K562 (cell line): Measurements from ENCODE around the gene KRTAP10-4. TPM values are rescaled to one million over a fixed set of nuclear protein-coding genes. Genes with fewer than 3 reads are reported as not detected.

Source experiments
- CREM ChIP-seq: IDR thresholded peaks from 2 replicates; pipeline ENCODE4 v1.6.1; 2014; ENCODE audit warnings: antibody characterized with exemption, low read depth
- ELF1 ChIP-seq: fragments of 200-800 bp; sonication (Bioruptor generic); IDR thresholded peaks from 2 replicates; pipeline ENCODE4 v1.6.1; 2016; ENCODE audit warnings: missing genetic modification characterization, missing compliant biosample characterization
- FOXA3 ChIP-seq, 2 experiments: fragments of 450-650 bp in 1 of 2; sonication (generic) in 1 of 2; formaldehyde crosslinking; IDR thresholded peaks in 1 of 2; conservative IDR thresholded peaks in 1 of 2; 2 replicates each; pipeline versions ENCODE4 v1.4.0 to v1.8.0; 2020 to 2022; ENCODE audit warnings: mild to moderate bottlenecking in 2 of 2, missing genetic modification reagents in 1 of 2
- HLTF ChIP-seq: fragments of 450-650 bp; IDR thresholded peaks from 2 replicates; pipeline ENCODE4 v1.6.1; 2016
- ID3 ChIP-seq, 2 experiments: fragments of 250-450 bp in 1 of 2; fragments of 450-650 bp in 1 of 2; sonication (Bioruptor Pico) in 1 of 2; IDR thresholded peaks; 2 replicates each; pipeline versions ENCODE4 v1.6.1 to v1.8.0; 2016 to 2021; ENCODE audit warnings: mild to moderate bottlenecking in 2 of 2, moderate library complexity in 2 of 2, missing compliant biosample characterization in 1 of 2, missing genetic modification characterization in 1 of 2
- MEIS2 ChIP-seq: fragments of 450-650 bp; IDR thresholded peaks from 2 replicates; pipeline ENCODE4 v1.6.1; 2014; ENCODE audit warnings: mild to moderate bottlenecking; ENCODE audit not compliant: partially characterized antibody
- NR2C1 ChIP-seq, 2 experiments: fragments of 450-650 bp; IDR thresholded peaks; 2 replicates each; pipeline ENCODE4 v1.6.1; 2017; ENCODE audit warnings: mild to moderate bottlenecking in 2 of 2, antibody characterized with exemption in 1 of 2, inconsistent platforms in 1 of 2, missing compliant biosample characterization in 1 of 2, missing genetic modification characterization in 1 of 2
- NR4A1 ChIP-seq, 2 experiments: fragments of 250-450 bp in 1 of 2; fragments of 450-650 bp in 1 of 2; sonication (Bioruptor Pico) in 1 of 2; IDR thresholded peaks; 2 replicates each; pipeline versions ENCODE4 v1.4.0 to v1.6.1; 2016 to 2020; ENCODE audit warnings: mild to moderate bottlenecking in 2 of 2, missing compliant biosample characterization in 1 of 2, missing genetic modification characterization in 1 of 2, moderate library complexity in 1 of 2
- RBFOX2 ChIP-seq: fragments of 200-400 bp; formaldehyde crosslinking; IDR thresholded peaks from 2 replicates; pipeline ENCODE4 v1.6.1; 2017; ENCODE audit warnings: low read depth, mild to moderate bottlenecking, low read length, moderate library complexity
- RBM25 ChIP-seq: fragments of 200-400 bp; formaldehyde crosslinking; IDR thresholded peaks from 2 replicates; pipeline ENCODE4 v1.6.1; 2018; ENCODE audit warnings: low read length, low read depth, moderate library complexity; ENCODE audit not compliant: severe bottlenecking
- SNIP1 ChIP-seq: fragments of 450-650 bp; IDR thresholded peaks from 2 replicates; pipeline ENCODE4 v1.7.1; 2017; ENCODE audit warnings: low read depth, mild to moderate bottlenecking
- STAT5B ChIP-seq: fragments of 250-450 bp; sonication (Bioruptor Pico); IDR thresholded peaks from 2 replicates; pipeline ENCODE4 v1.8.0; 2021; ENCODE audit warnings: mild to moderate bottlenecking, inconsistent platforms
- ZNF23 ChIP-seq: fragments of 250-450 bp; sonication (Bioruptor Pico); IDR thresholded peaks from 2 replicates; pipeline ENCODE4 v1.4.0; 2020; ENCODE audit warnings: mild to moderate bottlenecking
- ZNF324 ChIP-seq: fragments of 250-450 bp; sonication (Bioruptor Pico); IDR thresholded peaks from 2 replicates; pipeline ENCODE4 v1.4.0; 2020; ENCODE audit warnings: mild to moderate bottlenecking
- polyA plus RNA-seq, 8 experiments: library from polyadenylated mRNA; depleted of rRNA in 4 of 8; stranded (reverse) in 5 of 8; unstranded in 3 of 8; fragments of >200 nt; fragmentation: Nextera tagmentation in 2 of 8; fragmentation: Illumina TruSeq in 1 of 8; extraction: Ambion mirVana in 2 of 8; extraction: Trizol in 1 of 8; gene quantifications; 2 replicates each; pipeline versions ENCODE4 v1.2.1 to v1.2.3, GENCODE V29; 2011 to 2014; ENCODE audit warnings: inconsistent platforms in 1 of 8, missing spikeins in 1 of 8
- total RNA-seq, 7 experiments: library from RNA; depleted of rRNA in 6 of 7; stranded (reverse); fragments of >200 nt in 6 of 7; fragmentation: Illumina TruSeq in 2 of 7; extraction: Trizol in 2 of 7; gene quantifications; 2 replicates each; pipeline versions ENCODE4 v1.2.1 to v1.2.3, GENCODE V29; 2011 to 2021; ENCODE audit warnings: low replicate concordance in 1 of 7
- TF ChIP-seq, protein P1 (sequence below): fragments of 250-450 bp; sonication (Bioruptor Pico); IDR thresholded peaks from 2 replicates; pipeline ENCODE4 v1.5.0; 2021; ENCODE audit warnings: mild to moderate bottlenecking, borderline replicate concordance

KRTAP10-4 gene
- total and polyA plus RNA-seq, 9 of the 15 experiments (the other 6 are each of a cell fraction or from before 2014, with no cell fraction given): not detected

DNA sequence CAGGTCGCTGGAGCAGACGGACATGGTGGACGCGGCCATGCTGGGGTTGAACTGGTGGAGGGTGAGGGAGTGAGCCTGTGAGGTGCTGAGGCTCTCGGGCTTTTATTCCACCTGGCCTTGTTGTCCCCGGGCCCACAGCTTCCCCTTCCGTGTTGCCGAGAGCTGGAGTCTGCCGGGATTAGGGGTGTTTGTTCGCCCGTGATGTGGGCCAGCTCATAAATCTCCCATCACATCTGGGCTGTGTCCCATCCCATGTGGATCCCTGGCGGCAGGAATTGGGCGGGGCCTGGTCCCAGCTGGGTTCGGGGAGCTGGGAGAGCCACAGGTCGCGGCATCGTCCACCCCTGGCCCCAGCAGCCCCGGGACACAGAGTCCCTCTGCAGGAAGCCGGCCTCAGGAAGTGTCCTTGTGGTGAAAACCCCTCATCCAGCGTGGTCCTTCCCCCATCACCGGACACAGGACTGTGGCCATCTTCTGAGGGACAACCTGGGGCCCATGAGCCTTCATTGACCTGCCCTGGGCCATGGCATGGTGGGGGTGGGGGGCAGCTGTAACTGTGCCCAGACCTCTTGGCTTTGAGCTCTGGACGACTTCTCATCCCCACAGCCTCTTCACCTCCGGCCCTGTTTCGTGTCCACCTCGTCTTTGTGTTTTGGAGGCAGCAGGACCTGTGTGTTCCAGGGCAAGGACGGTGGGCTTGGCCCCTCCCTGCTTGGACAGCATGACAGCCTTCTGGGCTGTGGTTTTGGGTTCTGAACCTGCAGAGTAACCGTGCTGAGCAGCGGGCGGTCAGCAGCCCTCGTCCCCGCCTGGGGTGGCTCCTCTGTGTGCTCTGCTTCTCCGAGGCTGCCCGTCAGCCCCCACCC, 19.1 kb downstream of the KRTAP10-4 start, which contains the start of gene KRTAP10-6 (continued):
- TF ChIP-seq ID3 (CRISPR knock-in tag; IDR thresholded peaks at IDR 0.05) (no peak), ID3 (tag; IDR thresholded peaks at IDR 0.05) (no peak), NR2C1 (IDR thresholded peaks at IDR 0.05) (no peak), NR2C1 (tag; IDR thresholded peaks at IDR 0.05) (0 out of 2 replicates have a peak, but pooled peaks have one; percentile 9), NR4A1 (CRISPR knock-in tag; IDR thresholded peaks at IDR 0.05) (no peak), NR4A1 (tag; IDR thresholded peaks at IDR 0.05) (peak; percentile 25; the same call in 1 of the 2 replicates), CREM (no peak), ELF1 (tag) (0 out of 2 replicates have a peak, but pooled peaks have one; percentile 37), MEIS2 (peak; percentile 4), RBM25 (no peak), RBFOX2 (0 out of 2 replicates have a peak, but pooled peaks have one; percentile 5), STAT5B (no peak), ZNF324 (CRISPR knock-in tag) (no peak), SNIP1 (no peak), ZNF23 (CRISPR knock-in tag) (no peak), FOXA3 (CRISPR knock-in tag; conservative IDR thresholded peaks at IDR 0.05 in 1 of 2, IDR thresholded peaks at IDR 0.05 in 1 of 2) (no peak), HLTF (no peak)
- TF ChIP-seq, protein P1, sequence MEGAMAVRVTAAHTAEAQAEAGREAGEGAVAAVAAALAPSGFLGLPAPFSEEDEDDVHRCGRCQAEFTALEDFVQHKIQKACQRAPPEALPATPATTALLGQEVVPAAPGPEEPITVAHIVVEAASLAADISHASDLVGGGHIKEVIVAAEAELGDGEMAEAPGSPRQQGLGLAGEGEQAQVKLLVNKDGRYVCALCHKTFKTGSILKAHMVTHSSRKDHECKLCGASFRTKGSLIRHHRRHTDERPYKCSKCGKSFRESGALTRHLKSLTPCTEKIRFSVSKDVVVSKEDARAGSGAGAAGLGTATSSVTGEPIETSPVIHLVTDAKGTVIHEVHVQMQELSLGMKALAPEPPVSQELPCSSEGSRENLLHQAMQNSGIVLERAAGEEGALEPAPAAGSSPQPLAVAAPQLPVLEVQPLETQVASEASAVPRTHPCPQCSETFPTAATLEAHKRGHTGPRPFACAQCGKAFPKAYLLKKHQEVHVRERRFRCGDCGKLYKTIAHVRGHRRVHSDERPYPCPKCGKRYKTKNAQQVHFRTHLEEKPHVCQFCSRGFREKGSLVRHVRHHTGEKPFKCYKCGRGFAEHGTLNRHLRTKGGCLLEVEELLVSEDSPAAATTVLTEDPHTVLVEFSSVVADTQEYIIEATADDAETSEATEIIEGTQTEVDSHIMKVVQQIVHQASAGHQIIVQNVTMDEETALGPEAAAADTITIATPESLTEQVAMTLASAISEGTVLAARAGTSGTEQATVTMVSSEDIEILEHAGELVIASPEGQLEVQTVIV: no peak
